ENCODE measurements around the gene ATP9B. TPM values are rescaled to one million over a fixed set of nuclear protein-coding genes. Genes with fewer than 3 reads are reported as not detected.

Gene ATP9B
- total RNA-seq, 1 experiment from 2014 or later: 20.9 TPM

DNA sequence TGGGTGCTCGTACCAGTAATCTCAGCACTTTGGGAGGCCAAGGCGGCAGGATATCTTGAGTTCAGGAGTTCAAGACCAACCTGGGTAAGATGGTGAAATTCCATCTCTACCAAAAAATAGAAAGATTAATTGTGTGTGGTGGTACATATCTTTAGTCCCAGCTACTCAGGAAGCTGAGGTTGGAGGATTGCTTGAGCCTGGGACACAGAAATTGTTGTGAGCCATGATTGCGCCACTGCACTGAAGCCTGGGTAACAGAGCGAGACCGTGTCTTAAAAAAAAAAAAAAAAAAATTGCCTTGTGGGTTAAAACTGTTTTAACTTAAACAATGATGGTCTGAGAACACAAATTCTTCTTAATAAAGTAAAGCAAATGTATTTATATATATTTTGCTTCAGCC, 49.6 kb downstream of the ATP9B start:
- no peak overlapping the region for H2BK20ac ChIP-seq (ENCODE audit: low read depth, low read length, poor library complexity, severe bottlenecking)
- H3K27me3 ChIP-seq (ENCODE audit: insufficient read depth, low read length): no peaks in the 10 kb centered on the region
- H3K9me3 Mint-ChIP-seq: peaks cover 2 to 3% of the 10 kb centered on the region in 2 experiments; a peak in 2 of 5 replicates

More for the DNA sequence above, 49.6 kb downstream of the ATP9B start:
- Histone ChIP-seq H3K4me2 (ENCODE audit: insufficient read depth, insufficient read length, low read length) (no peak overlapping the region), H2BK120ac (ENCODE audit: low read depth, low read length, poor library complexity, severe bottlenecking) (no peak overlapping the region), H3K27ac (ENCODE audit: insufficient read length, low read depth, low read length) (no peak overlapping the region), H3K4me1 (ENCODE audit: insufficient read depth, low read length) (no peaks in the 10 kb centered on the region), H3K9ac (ENCODE audit: extremely low read depth, insufficient read length, low read length) (no peak overlapping the region), H3K23ac (ENCODE audit: insufficient read length, low read depth, low read length) (no peak overlapping the region), H3K56ac (ENCODE audit: insufficient read length, low read depth, low read length) (no peak overlapping the region), H4K91ac (ENCODE audit: insufficient read length, low read depth, low read length) (no peak overlapping the region), H4K8ac (replicated peaks; ENCODE audit: insufficient read length, low read depth, low read length) (no peak overlapping the region), H2BK5ac (ENCODE audit: insufficient read length, low read length) (no peak overlapping the region), H2BK12ac (ENCODE audit: insufficient read length, low read depth, low read length) (no peak overlapping the region), H3K79me1 (ENCODE audit: insufficient read depth, low read depth, low read length, poor library complexity, severe bottlenecking) (no peaks in the 10 kb centered on the region), H3T11ph (ENCODE audit: low read length) (no peak overlapping the region), H3K14ac (ENCODE audit: insufficient read depth, low read length) (no peak overlapping the region), H3K18ac (ENCODE audit: insufficient read length, low read depth, low read length) (no peak overlapping the region), H3K9me3 (ENCODE audit: control insufficient read depth, low read depth, low read length) (no peaks in the 10 kb centered on the region), H3K79me2 (ENCODE audit: insufficient read depth, low read length) (no peaks in the 10 kb centered on the region), H2AFZ (ENCODE audit: low read length) (no peak overlapping the region), H4K20me1 (ENCODE audit: control insufficient read depth, insufficient read depth, insufficient read length) (no peaks in the 10 kb centered on the region), H2AK5ac (ENCODE audit: insufficient read length, low read length) (no peak overlapping the region), H2BK15ac (ENCODE audit: low read depth, low read length) (no peak overlapping the region), H3K23me2 (ENCODE audit: insufficient read length, low read depth, low read length, poor library complexity, severe bottlenecking) (no peaks in the 10 kb centered on the region), H4K5ac (ENCODE audit: insufficient read length, low read depth, low read length) (no peak overlapping the region), H3K4ac (ENCODE audit: low read depth, low read length) (no peak overlapping the region)
- Mint-ChIP-seq H3K27ac (no peak overlapping the region), H3K36me3 (ENCODE audit: insufficient read depth in 1 of 3, low read depth in 3 of 3) (peaks cover 10 to 20% (median 17%) of the 10 kb centered on the region in 3 experiments), H3K4me3 (no peak overlapping the region), H3K4me1 (no peaks in the 10 kb centered on the region), H3K27me3 (ENCODE audit: low read depth) (no peaks in the 10 kb centered on the region)
- TF ChIP-seq, protein P1, sequence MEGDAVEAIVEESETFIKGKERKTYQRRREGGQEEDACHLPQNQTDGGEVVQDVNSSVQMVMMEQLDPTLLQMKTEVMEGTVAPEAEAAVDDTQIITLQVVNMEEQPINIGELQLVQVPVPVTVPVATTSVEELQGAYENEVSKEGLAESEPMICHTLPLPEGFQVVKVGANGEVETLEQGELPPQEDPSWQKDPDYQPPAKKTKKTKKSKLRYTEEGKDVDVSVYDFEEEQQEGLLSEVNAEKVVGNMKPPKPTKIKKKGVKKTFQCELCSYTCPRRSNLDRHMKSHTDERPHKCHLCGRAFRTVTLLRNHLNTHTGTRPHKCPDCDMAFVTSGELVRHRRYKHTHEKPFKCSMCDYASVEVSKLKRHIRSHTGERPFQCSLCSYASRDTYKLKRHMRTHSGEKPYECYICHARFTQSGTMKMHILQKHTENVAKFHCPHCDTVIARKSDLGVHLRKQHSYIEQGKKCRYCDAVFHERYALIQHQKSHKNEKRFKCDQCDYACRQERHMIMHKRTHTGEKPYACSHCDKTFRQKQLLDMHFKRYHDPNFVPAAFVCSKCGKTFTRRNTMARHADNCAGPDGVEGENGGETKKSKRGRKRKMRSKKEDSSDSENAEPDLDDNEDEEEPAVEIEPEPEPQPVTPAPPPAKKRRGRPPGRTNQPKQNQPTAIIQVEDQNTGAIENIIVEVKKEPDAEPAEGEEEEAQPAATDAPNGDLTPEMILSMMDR (conservative IDR thresholded peaks at IDR 0.05): no peak
- no CpG with 5 or more reads among the region's 5 CpGs for WGBS (ENCODE audit: extremely low coverage, insufficient read length, low lambda C conversion rate)
- DNase-seq: no peak
